GM21423 (cell line): ENCODE data around the gene NCKAP1.
"Not testable (repeated sequence)": the region's sequence is repeated elsewhere in the genome, so short reads cannot be mapped to it uniquely, and the experiment has no call there.

Source experiments
- ATAC-seq: cut with Tn5 transposase; IDR thresholded peaks from one replicate; pipeline ENCODE4 v1.9.1; 2021; ENCODE audit warnings: mild to moderate bottlenecking, moderate library complexity; ENCODE audit not compliant: unreplicated experiment

NCKAP1 gene

GRCh38 chr2:182885771-182886170 lies 152.5 kb downstream of the NCKAP1 start:
- ATAC-seq: no peak

GRCh38 chr2:182883451-182883850 lies 154.8 kb downstream of the NCKAP1 start:
- ATAC-seq: no peak

- ATAC-seq: not testable (repeated sequence)
These were observed 158.2 kb downstream of the NCKAP1 start for GRCh38 chr2:182880100-182880499.

- ATAC-seq: not testable (repeated sequence)
These were observed 161.6 kb downstream of the NCKAP1 start for GRCh38 chr2:182876653-182877052.

- no peak for ATAC-seq
These were observed 168.0 kb downstream of the NCKAP1 start for GRCh38 chr2:182870227-182870626.

- no peak for ATAC-seq
These were observed 170.0 kb downstream of the NCKAP1 start for GRCh38 chr2:182868054-182868796.

- ATAC-seq: no peak
These were observed 170.7 kb downstream of the NCKAP1 start for GRCh38 chr2:182867426-182868053.

- ATAC-seq: no peak
These were observed 171.5 kb downstream of the NCKAP1 start, which contains the start of gene FRZB for GRCh38 chr2:182866461-182867406. Gene FRZB, minus strand, starts transcription at chr2:182866637. Its CDS starts 85 bp downstream, at chr2:182866552.

GRCh38 chr2:182866095-182866460 lies 172.2 kb downstream of the NCKAP1 start:
- no peak for ATAC-seq

- ATAC-seq: no peak
These were observed 173.2 kb downstream of the NCKAP1 start for GRCh38 chr2:182864949-182865570.

- no peak for ATAC-seq
These were observed 174.6 kb downstream of the NCKAP1 start for GRCh38 chr2:182863642-182864041.

- no peak for ATAC-seq
These were observed 176.2 kb downstream of the NCKAP1 start for GRCh38 chr2:182862091-182862490.

GRCh38 chr2:182860858-182861257 lies 177.4 kb downstream of the NCKAP1 start:
- no peak for ATAC-seq
